ENCODE results near the gene SETBP1. TPM values are rescaled to one million over a fixed set of nuclear protein-coding genes. Genes with fewer than 3 reads are reported as not detected.

SETBP1 gene
- total and polyA plus RNA-seq, 2 of the 8 experiments (the other 6 are each of a cell fraction or from before 2014, with no cell fraction given): 2.0 to 6.5 TPM

DNA sequence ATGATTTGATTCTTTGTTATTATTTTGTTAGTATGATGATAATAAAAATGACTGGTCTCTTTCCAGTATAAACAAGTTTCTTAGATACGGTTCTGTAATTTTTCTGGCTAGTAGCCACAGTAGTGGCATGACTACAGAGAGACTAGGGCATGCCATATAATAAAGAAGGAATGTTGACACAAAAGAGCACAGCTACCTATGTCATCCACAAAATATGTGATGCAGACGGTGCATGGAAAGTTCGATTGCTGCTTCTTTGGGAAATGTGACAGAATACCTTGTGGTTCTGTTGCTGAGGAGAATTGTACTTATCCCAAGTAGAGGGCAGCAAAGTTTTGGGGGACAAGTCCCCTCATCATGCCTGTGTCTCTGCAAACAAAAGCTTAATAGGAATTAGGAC, 26.1 kb upstream of the SETBP1 start (continued):
- TF ChIP-seq RAD21 (IDR thresholded peaks at IDR 0.05 in 1 of 2, conservative IDR thresholded peaks at IDR 0.05 in 1 of 2; ENCODE audit: low read depth in 2 of 2, low read length in 2 of 2) (no peak; a peak in 1 of 4 replicates), HDAC2 (IDR thresholded peaks at IDR 0.05; ENCODE audit: borderline replicate concordance in 1 of 2, low read depth in 2 of 2, low read length in 2 of 2) (no peak), RXRA (IDR thresholded peaks at IDR 0.05; ENCODE audit: insufficient read depth, low read depth, low read length) (no peak), CBX5 (IDR thresholded peaks at IDR 0.05; ENCODE audit: low read depth, low read length) (no peak), HDAC6 (IDR thresholded peaks at IDR 0.05; ENCODE audit: low read depth, low read length) (no peak), GTF2F1 (IDR thresholded peaks at IDR 0.05; ENCODE audit: borderline replicate concordance, low read depth, low read length) (no peak), CEBPB (IDR thresholded peaks at IDR 0.05; ENCODE audit: low read depth, low read length) (no peak), JUN (IDR thresholded peaks at IDR 0.05; ENCODE audit: low read depth, low read length) (no peak), TEAD4 (IDR thresholded peaks at IDR 0.05; ENCODE audit: low read depth, low read length) (no peak)

All from H1 (cell line).